ENCODE data around the gene FSTL4. TPM values are rescaled to one million over a fixed set of nuclear protein-coding genes. Genes with fewer than 3 reads are reported as not detected.

FSTL4 gene
- total RNA-seq, 4 donors from 2014 or later = 5.1 to 8.3 (median 6.0) TPM

DNA sequence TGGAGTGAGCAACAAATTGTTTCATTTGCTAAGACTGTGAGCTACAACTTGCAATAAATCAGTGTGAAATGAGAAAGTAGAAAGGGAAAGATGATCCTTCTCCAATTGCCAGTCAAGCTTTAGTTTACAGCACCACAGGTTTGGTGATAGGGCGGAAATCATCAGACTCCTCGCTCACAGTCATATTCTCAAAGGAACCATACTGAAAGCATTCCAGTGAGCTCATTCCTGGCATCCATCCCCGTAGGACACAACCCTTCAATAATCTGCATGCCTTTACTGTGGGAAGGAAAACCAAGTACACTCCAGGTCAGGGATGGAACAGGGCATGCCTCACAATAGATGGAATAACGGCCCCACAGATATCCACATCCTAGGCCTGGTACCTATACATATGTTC is 80.7 kb downstream of the FSTL4 start:
- H3K4me3 ChIP-seq (ENCODE audit: low read depth, poor library complexity, severe bottlenecking) = no peak overlapping the region

DNA sequence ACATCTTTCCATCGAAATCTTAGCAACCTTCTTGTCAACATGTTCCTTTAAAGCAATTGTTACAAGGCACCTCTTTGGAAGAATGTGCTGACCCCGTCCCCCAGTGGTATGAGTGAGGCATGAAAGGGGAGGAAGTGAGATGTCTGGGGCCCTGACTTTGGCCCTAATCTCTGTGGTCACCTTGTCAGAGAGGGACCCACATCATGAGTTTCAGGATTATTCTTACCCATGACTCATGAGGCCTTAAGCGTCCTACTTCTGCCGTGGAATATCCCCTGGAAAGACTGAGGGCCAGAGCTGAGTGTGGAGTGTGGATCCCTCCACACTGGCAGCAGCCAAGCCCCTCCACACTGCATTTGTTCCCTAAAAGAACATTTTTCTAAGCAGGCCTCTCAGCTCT is 81.2 kb downstream of the FSTL4 start:
- 85 to 88% methylated on average over 4 of the region's 4 CpGs for WGBS, 2 donors
- H3K4me3 ChIP-seq (ENCODE audit: low read depth, poor library complexity, severe bottlenecking) = no peak overlapping the region
- TF ChIP-seq, protein P1, sequence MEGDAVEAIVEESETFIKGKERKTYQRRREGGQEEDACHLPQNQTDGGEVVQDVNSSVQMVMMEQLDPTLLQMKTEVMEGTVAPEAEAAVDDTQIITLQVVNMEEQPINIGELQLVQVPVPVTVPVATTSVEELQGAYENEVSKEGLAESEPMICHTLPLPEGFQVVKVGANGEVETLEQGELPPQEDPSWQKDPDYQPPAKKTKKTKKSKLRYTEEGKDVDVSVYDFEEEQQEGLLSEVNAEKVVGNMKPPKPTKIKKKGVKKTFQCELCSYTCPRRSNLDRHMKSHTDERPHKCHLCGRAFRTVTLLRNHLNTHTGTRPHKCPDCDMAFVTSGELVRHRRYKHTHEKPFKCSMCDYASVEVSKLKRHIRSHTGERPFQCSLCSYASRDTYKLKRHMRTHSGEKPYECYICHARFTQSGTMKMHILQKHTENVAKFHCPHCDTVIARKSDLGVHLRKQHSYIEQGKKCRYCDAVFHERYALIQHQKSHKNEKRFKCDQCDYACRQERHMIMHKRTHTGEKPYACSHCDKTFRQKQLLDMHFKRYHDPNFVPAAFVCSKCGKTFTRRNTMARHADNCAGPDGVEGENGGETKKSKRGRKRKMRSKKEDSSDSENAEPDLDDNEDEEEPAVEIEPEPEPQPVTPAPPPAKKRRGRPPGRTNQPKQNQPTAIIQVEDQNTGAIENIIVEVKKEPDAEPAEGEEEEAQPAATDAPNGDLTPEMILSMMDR (IDR thresholded peaks at IDR 0.05) = no peak
- no peak for TF ChIP-seq POLR2A (IDR thresholded peaks at IDR 0.05)
- DNase-seq (ENCODE audit: low spot score in 2 of 2) = no peak
- intact Hi-C loops (cut with DNase I; ENCODE audit: low total_unique reads) = no loop called here

More for the DNA sequence above, 80.7 kb downstream of the FSTL4 start:
- TF ChIP-seq, protein P1 (IDR thresholded peaks at IDR 0.05) = no peak
- no peak for TF ChIP-seq POLR2A (IDR thresholded peaks at IDR 0.05)
- WGBS, 2 donors = 19 to 39% methylated on average over 4 of the region's 4 CpGs
- DNase-seq (ENCODE audit: low spot score in 2 of 2) = no peak
- intact Hi-C loops (cut with DNase I; ENCODE audit: low total_unique reads) = no loop called here

DNA sequence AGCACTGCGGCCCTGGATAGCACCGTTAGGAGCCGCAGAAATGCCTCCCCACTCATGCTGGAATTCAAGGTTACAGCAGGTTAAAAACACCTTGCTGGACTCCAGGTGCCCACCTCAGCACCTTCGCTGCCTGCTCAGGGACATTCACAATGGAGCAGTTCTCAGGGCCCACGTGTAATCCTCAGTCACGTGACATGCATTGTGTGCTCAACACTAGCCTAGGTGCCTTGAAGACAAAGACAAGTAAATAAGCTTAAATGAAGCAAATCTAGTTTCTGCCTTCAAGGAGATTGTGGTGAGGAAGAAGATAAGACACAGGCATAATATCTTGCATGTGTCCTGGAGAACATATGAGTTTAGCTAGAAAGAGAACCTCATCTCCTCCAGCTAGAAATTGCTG is 82.1 kb downstream of the FSTL4 start:
- 78 to 89% methylated on average over 6 of the region's 6 CpGs for WGBS, 2 donors
- intact Hi-C loops (cut with DNase I; ENCODE audit: low total_unique reads) = no loop called here

DNA sequence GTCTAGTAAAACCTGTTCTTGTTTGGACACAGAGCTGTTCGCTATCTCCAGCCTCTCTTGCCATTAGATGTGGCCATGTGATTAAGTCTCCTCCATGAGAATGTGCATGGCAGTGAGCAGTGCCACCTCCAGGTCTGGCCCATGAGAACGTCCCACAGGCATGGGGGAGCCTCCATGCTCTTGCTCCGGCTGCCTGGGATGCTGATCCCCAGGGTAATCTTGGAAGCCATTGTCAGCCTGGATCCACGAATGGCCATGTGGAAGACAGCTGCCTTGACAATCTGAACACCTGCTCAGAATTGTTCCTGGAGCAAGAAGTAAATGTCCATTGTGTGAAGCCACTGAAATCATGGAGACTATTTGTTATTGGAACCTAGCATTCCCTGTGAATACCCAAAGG is 83.5 kb downstream of the FSTL4 start:
- DNase-seq (ENCODE audit: low spot score in 2 of 2) = no peak
- H3K4me3 ChIP-seq (ENCODE audit: low read depth, poor library complexity, severe bottlenecking) = no peak overlapping the region
- intact Hi-C loops (cut with DNase I; ENCODE audit: low total_unique reads) = no loop called here
- 64 to 77% methylated on average over 4 of the region's 4 CpGs for WGBS, 2 donors
- TF ChIP-seq POLR2A (IDR thresholded peaks at IDR 0.05) = no peak
- TF ChIP-seq, protein P1 (IDR thresholded peaks at IDR 0.05) = no peak

More for the DNA sequence above, 82.1 kb downstream of the FSTL4 start:
- no peak for TF ChIP-seq POLR2A (IDR thresholded peaks at IDR 0.05)
- TF ChIP-seq, protein P1 (IDR thresholded peaks at IDR 0.05) = no peak
- no peak overlapping the region for H3K4me3 ChIP-seq (ENCODE audit: low read depth, poor library complexity, severe bottlenecking)
- DNase-seq (ENCODE audit: low spot score in 2 of 2) = no peak

DNA sequence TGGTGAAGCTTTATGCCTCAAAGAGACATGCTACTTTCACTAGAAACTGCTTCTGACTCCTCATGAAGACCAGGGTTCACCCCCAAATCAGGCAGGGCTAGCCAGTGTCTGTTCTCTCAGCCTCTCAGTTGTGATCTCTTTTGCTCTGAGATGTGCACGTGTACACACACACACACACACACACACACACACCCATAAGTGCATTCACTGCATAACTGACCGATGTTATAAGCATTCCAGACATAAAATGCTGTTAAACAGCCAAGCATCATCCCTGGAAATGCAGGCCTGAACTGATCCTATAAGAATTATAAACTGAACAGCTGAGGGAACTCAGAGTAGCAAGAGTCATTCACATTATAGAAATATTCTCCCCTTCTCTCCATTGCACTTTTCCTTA is 85.0 kb downstream of the FSTL4 start:
- no peak for TF ChIP-seq POLR2A (IDR thresholded peaks at IDR 0.05)
- TF ChIP-seq, protein P1 (IDR thresholded peaks at IDR 0.05) = no peak
- intact Hi-C loops (cut with DNase I; ENCODE audit: low total_unique reads) = no loop called here
- no peak for DNase-seq (ENCODE audit: low spot score in 2 of 2)
- H3K4me3 ChIP-seq (ENCODE audit: low read depth, poor library complexity, severe bottlenecking) = no peak overlapping the region
- 31 to 35% methylated on average over 2 of the region's 2 CpGs for WGBS, 2 donors

DNA sequence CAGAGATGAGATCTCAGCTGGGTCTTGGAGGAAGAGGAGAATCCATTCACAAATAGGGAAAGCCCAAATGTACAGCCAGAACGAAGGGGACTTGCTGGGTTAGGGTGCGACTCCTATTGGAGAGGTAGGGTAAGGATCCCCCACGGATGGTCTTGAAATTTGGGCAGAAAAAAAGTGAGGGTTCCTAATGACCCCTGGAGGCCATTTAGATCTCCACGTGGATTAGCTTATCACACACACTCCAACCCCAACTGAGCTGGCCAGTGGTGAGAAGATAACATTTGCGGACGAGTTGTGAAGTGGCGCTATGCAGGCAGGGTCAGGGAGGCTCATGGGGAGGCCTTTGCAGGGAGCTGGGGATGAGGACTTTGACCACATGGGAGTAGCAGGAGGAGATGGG is 86.0 kb downstream of the FSTL4 start:
- H3K4me3 ChIP-seq (ENCODE audit: low read depth, poor library complexity, severe bottlenecking) = no peak overlapping the region
- DNase-seq (ENCODE audit: low spot score in 2 of 2) = no peak
- TF ChIP-seq POLR2A (IDR thresholded peaks at IDR 0.05) = no peak
- intact Hi-C loops (cut with DNase I; ENCODE audit: low total_unique reads) = no loop called here
- WGBS, 2 donors = 88 to 92% methylated on average over 7 of the region's 7 CpGs

All from lower leg skin (tissue), 4 donors.